ENCODE results near the gene POLR2E. TPM values are rescaled to one million over a fixed set of nuclear protein-coding genes. Genes with fewer than 3 reads are reported as not detected.
A peak's percentile ranks its signal among the peaks of the same experiment; 100 is the strongest.

The POLR2E gene
- total RNA-seq, 1 donor from 2014 or later = 87.1 TPM

DNA sequence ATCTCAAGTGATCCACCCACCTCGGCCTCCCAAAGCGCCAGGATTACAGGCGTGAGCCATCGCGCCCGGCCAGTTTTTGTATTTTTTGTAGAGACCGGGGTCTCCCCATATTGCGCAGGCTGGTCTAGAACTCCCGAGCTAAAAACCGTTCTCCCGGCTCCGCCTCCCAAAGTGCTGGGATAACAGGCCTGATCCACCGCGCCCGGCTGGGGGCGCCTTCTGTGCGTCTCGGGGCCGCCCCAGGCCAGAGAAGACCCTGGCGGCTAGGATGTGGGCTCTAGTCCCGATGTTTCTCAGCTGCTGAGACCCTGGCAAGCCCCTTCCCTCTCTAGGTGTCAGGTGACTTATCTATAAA lies 24.6 kb downstream of the POLR2E start:
- no peaks in the 10 kb centered on the region for H3K36me3 ChIP-seq (ENCODE audit: control insufficient read depth, insufficient read depth, low read length)
- FAIRE-seq (no peak), DNase-seq (ENCODE audit: low read depth) (no peak)
- H3K4me3 ChIP-seq (ENCODE audit: low read depth, low read length) = no peak overlapping the region
- TF ChIP-seq, protein P1, sequence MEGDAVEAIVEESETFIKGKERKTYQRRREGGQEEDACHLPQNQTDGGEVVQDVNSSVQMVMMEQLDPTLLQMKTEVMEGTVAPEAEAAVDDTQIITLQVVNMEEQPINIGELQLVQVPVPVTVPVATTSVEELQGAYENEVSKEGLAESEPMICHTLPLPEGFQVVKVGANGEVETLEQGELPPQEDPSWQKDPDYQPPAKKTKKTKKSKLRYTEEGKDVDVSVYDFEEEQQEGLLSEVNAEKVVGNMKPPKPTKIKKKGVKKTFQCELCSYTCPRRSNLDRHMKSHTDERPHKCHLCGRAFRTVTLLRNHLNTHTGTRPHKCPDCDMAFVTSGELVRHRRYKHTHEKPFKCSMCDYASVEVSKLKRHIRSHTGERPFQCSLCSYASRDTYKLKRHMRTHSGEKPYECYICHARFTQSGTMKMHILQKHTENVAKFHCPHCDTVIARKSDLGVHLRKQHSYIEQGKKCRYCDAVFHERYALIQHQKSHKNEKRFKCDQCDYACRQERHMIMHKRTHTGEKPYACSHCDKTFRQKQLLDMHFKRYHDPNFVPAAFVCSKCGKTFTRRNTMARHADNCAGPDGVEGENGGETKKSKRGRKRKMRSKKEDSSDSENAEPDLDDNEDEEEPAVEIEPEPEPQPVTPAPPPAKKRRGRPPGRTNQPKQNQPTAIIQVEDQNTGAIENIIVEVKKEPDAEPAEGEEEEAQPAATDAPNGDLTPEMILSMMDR (IDR thresholded peaks at IDR 0.05; ENCODE audit: insufficient read depth, low read length, severe bottlenecking) = peak; percentile 32
- H3K27me3 ChIP-seq (ENCODE audit: control insufficient read depth, insufficient read depth, low read length) = peaks cover 5% of the 10 kb centered on the region

GRCh38 chr19:1069009-1069779 lies 26.0 kb downstream of the POLR2E start:
- H3K4me3 ChIP-seq (ENCODE audit: low read depth, low read length) = no peak overlapping the region
- no peak for FAIRE-seq
- DNase-seq (ENCODE audit: low read depth) = no peak
- TF ChIP-seq, protein P1 (IDR thresholded peaks at IDR 0.05; ENCODE audit: insufficient read depth, low read length, severe bottlenecking) = no peak
- peaks cover 5% of the 10 kb centered on the region for H3K27me3 ChIP-seq (ENCODE audit: control insufficient read depth, insufficient read depth, low read length)
- H3K36me3 ChIP-seq (ENCODE audit: control insufficient read depth, insufficient read depth, low read length) = no peaks in the 10 kb centered on the region

DNA sequence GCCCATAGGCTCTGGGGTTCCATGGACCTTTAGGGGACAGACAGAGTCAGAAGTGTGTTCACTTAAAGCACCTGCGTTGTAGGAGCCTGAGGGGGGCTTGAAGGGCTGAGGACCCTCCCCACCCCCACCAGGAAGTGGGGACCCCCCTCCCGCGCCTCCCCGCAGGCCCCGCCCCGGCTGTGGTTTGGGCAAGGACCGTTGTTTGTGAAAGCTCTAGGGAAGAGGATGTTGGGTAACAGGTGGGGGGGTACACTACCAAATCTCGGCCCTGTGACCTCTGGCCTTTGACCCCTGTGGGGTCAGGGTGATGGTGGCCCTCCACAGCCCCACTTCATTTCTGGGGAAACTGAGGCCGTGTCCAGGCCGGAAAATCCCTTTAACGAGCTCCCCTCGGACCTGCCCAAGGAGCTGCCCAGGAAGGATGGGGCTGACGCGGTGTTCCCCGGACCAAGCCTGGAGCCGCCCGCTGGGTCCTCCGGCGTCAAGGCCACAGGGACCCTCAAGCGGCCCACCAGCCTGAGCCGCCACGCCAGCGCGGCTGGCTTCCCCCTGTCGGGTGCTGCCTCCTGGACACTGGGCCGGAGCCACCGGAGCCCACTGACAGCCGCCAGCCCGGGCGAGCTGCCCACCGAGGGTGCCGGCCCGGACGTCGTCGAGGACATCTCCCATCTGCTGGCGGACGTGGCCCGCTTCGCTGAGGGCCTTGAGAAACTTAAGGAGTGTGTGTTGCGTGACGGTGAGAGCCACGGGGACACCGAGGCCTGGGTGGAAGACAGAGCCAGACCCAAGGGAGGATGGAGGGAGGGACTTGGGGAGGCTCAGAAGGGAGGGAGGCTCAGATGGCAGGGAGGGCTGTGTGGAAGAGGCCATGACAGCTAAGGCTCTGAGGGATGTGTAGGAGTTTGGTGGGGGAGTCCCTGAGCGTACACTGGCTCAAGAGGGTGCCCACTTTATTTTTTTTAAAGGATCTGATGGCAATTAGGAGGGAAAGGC lies 26.9 kb downstream of the POLR2E start:
- no peaks in the 10 kb centered on the region for H3K36me3 ChIP-seq (ENCODE audit: control insufficient read depth, insufficient read depth, low read length)
- TF ChIP-seq, protein P1 (IDR thresholded peaks at IDR 0.05; ENCODE audit: insufficient read depth, low read length, severe bottlenecking) = no peak
- peak; percentile 58 for FAIRE-seq
- no peak for DNase-seq (ENCODE audit: low read depth)
- no peak overlapping the region for H3K4me3 ChIP-seq (ENCODE audit: low read depth, low read length)
- H3K27me3 ChIP-seq (ENCODE audit: control insufficient read depth, insufficient read depth, low read length) = peaks cover 5% of the 10 kb centered on the region

GRCh38 chr19:1067341-1067957 lies 27.7 kb downstream of the POLR2E start:
- FAIRE-seq = no peak
- H3K4me3 ChIP-seq (ENCODE audit: low read depth, low read length) = peak overlapping the region; percentile 27
- no peak for DNase-seq (ENCODE audit: low read depth)
- TF ChIP-seq, protein P1 (IDR thresholded peaks at IDR 0.05; ENCODE audit: insufficient read depth, low read length, severe bottlenecking) = no peak
- no peaks in the 10 kb centered on the region for H3K36me3 ChIP-seq (ENCODE audit: control insufficient read depth, insufficient read depth, low read length)
- peaks cover 5% of the 10 kb centered on the region for H3K27me3 ChIP-seq (ENCODE audit: control insufficient read depth, insufficient read depth, low read length)

GRCh38 chr19:1066748-1067340 lies 28.3 kb downstream of the POLR2E start, which contains the start of gene ARHGAP45:
Gene ARHGAP45 (plus strand): TSS chr19:1067167. CDS start chr19:1067406, 239 bp downstream.
- Histone ChIP-seq H3K4me3 (ENCODE audit: low read depth, low read length) (peak within 1 kb of the TSS; percentile 27), H3K27me3 (ENCODE audit: control insufficient read depth, insufficient read depth, low read length) (peaks cover 5% of the 10 kb centered on the region), H3K36me3 (ENCODE audit: control insufficient read depth, insufficient read depth, low read length) (no peaks in the 10 kb centered on the region)
- TF ChIP-seq, protein P1 (IDR thresholded peaks at IDR 0.05; ENCODE audit: insufficient read depth, low read length, severe bottlenecking) = no peak
- DNase-seq (ENCODE audit: low read depth) (no peak), FAIRE-seq (no peak)
